GM19023 (cell line): ENCODE measurements around the gene EPN3.

ENCODE experiments used
- ATAC-seq: cut with Tn5 transposase; IDR thresholded peaks from one replicate; pipeline ENCODE4 v1.9.1; 2021; ENCODE audit warnings: mild to moderate bottlenecking, moderate library complexity; ENCODE audit not compliant: unreplicated experiment

EPN3 gene

GRCh38 chr17:50508573-50509460 lies 23.7 kb upstream of the EPN3 start:
- no peak for ATAC-seq

- peak; percentile 79 for ATAC-seq
Observed at GRCh38 chr17:50511058-50511457, 21.5 kb upstream of the EPN3 start.

GRCh38 chr17:50513495-50513894 lies 19.0 kb upstream of the EPN3 start:
- no peak for ATAC-seq

GRCh38 chr17:50514388-50514787 lies 18.1 kb upstream of the EPN3 start:
- ATAC-seq: no peak

- no peak for ATAC-seq
Observed at GRCh38 chr17:50514936-50515702, 17.4 kb upstream of the EPN3 start.

- no peak for ATAC-seq
Observed at GRCh38 chr17:50517011-50517410, 15.5 kb upstream of the EPN3 start.

GRCh38 chr17:50517504-50518383 lies 14.8 kb upstream of the EPN3 start:
- no peak for ATAC-seq

GRCh38 chr17:50518384-50519023 lies 14.0 kb upstream of the EPN3 start:
- ATAC-seq: no peak

GRCh38 chr17:50519141-50519834 lies 13.2 kb upstream of the EPN3 start:
- ATAC-seq: no peak

- ATAC-seq: no peak
Observed at GRCh38 chr17:50520483-50520882, 12.1 kb upstream of the EPN3 start.

GRCh38 chr17:50521514-50521913 lies 11.0 kb upstream of the EPN3 start:
- ATAC-seq: no peak

- ATAC-seq: no peak
Observed at GRCh38 chr17:50522766-50523165, 9.8 kb upstream of the EPN3 start.

- no peak for ATAC-seq
Observed at GRCh38 chr17:50523208-50523607, 9.3 kb upstream of the EPN3 start.

- ATAC-seq: no peak
Observed at GRCh38 chr17:50524838-50525237, 7.7 kb upstream of the EPN3 start.

- no peak for ATAC-seq
Observed at GRCh38 chr17:50527155-50527762, 5.3 kb upstream of the EPN3 start.

GRCh38 chr17:50527949-50528474 lies 4.5 kb upstream of the EPN3 start:
- ATAC-seq: no peak

GRCh38 chr17:50529849-50530248 lies 2.7 kb upstream of the EPN3 start:
- ATAC-seq: no peak

- no peak for ATAC-seq
Observed at GRCh38 chr17:50531428-50532025, 1.0 kb upstream of the EPN3 start.

GRCh38 chr17:50533185-50533584 lies 650 bp downstream of the EPN3 start:
- ATAC-seq: no peak
